Measurements from ENCODE around the gene NKX3-2.

GRCh38 chr4:13544606-13545393 lies 492 bp upstream of the NKX3-2 start:
- TF ChIP-seq CTCF (conservative IDR thresholded peaks at IDR 0.05; ENCODE audit: low read length) (no peak), EZH2phosphoT487 (IDR thresholded peaks at IDR 0.05; ENCODE audit: borderline replicate concordance, low read depth, low read length) (no peak)
